AG08396 (cell line): ENCODE measurements around the gene ABHD1.
"Not testable (repeated sequence)": the region's sequence is repeated elsewhere in the genome, so short reads cannot be mapped to it uniquely, and the experiment has no call there.

Source experiments
- DNase-seq: peaks from one replicate; pipeline ENCODE4 v3.0.0; 2012; ENCODE audit warnings: low spot score, mixed read lengths

Gene ABHD1

DNA sequence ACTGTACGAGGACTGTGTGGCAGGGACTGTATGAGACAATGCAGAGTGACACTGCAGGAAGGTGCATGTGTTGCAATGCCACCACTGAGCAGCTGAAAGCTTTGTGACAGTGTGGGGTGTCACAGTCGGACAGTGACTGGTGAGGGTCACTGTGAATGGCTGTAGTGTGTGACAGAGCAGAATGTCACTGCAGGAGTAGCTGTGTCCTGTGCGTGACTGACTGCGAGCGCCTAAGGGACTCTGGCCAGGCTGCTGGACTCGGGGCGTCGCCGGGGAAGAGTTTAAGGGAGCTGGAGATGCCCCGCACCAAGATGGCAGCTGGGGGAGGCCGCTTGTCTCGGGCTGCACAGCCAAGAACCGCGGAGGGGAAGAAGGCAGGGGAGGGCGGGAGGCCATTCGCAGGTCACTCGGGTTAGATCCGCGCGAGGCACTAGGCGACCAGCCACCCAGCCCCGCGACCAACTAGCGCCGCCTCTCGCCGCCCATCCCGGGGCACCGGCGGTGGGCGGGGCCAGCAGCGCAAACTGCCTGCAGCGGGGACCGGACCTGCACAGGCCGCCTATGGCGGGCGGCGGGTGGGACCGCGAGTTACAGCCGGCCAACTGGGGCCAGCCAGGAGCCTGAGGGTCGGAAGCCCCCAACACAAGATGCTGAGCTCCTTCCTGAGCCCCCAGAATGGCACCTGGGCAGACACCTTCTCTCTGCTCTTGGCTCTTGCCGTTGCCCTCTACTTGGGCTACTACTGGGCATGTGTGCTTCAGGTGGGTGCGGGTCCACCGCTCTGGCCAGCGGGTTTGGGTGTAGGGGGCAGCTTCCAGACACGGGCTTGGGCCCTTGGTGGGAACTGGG lies at the start of gene ABHD1:
ABHD1 (plus strand) TSS at position 514 of the 849 bp plus-strand sequence; CDS start at position 648, 134 bp downstream.
- peak; percentile 66 for DNase-seq

DNA sequence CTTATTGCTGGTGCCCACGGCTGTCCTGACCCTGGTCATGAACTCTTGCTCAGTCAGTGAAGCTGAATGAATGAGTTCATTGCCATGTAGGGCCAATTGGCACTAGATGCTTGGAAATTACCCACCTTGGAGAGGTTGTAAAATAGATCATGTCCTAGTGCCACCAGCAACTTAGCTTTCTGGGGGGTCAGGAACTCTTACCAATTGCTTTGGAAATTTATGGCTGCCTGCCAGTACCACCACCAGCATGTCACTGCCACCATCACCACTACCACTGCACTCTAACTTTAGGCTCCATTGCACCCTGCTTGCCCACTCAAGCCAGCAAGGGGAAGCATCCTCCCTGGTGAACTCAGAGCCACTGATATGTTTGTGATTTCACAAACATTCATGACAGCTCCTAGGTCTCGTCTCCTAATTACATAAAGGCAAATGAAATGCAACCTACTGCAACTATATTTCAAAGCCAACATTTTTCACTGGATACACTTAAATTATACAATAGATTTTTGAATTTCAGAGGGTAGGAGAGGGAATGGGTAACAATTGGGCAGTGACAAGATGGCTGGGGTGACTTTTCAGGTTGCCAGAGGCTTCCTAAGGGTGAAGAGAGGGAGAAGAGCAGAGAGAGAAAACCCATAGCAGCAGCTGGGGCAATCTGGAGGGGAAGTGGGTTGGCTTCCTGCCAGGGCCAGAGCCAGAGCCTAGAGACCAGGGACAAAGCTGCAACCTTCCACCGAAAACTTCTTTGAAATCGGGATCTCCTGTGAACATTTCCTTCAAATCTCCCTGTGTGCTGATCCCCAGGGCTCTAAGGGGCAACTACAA lies 48.7 kb upstream of the ABHD1 start:
- DNase-seq: no peak

DNA sequence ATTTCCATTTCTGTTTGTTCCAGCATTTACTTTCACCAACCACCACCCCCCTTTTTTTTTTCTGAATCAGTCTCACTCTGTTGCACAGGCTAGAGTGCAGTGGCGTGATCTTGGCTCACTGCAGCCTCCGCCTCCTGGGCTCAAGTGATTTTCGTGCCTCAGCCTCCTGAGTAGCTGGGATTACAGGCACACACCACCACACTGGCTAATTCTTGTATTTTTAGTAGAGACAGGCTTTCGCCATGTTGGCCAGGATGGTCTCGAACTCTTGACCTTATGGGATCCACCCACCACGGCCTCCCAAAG lies 48.1 kb upstream of the ABHD1 start:
- not testable (repeated sequence) for DNase-seq

DNA sequence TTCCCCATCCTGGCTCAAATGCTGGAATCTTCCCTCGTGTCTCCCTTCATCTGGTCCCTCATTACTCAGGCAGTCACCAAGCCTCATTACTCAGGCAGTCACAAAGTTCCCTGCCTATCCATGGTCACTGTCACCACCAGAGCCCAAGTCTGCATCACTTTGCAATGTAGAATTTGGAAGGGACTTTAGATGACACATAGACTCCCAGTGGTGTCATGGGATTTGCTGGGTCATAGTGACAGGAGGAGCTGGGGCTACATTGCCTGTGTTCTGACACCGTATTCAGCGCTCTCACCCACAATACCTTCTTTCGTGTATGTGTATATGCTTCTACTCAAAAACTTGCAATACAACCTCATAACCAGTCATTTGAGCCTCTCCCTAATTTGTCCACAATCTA lies 47.3 kb upstream of the ABHD1 start:
- DNase-seq: no peak

DNA sequence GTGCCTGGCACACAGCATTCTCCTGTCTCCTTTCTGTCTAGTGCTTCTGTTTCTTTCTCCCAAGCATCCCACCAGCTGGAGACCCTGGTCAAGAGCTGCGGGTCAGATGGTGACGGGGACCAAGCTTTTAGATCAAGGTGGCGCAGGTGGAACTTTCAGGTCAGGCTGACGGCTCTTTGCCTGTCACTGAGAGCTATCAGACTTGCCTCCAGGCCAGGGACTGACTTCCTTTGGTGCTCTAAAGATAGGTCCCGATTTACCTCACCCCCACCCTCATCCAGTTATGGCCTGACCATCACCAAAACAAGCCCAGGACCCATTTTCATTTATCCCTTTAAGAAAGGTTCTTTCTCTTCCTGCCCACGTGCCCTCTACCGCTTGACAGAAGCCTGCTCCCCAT lies 46.4 kb upstream of the ABHD1 start:
- DNase-seq: no peak

DNA sequence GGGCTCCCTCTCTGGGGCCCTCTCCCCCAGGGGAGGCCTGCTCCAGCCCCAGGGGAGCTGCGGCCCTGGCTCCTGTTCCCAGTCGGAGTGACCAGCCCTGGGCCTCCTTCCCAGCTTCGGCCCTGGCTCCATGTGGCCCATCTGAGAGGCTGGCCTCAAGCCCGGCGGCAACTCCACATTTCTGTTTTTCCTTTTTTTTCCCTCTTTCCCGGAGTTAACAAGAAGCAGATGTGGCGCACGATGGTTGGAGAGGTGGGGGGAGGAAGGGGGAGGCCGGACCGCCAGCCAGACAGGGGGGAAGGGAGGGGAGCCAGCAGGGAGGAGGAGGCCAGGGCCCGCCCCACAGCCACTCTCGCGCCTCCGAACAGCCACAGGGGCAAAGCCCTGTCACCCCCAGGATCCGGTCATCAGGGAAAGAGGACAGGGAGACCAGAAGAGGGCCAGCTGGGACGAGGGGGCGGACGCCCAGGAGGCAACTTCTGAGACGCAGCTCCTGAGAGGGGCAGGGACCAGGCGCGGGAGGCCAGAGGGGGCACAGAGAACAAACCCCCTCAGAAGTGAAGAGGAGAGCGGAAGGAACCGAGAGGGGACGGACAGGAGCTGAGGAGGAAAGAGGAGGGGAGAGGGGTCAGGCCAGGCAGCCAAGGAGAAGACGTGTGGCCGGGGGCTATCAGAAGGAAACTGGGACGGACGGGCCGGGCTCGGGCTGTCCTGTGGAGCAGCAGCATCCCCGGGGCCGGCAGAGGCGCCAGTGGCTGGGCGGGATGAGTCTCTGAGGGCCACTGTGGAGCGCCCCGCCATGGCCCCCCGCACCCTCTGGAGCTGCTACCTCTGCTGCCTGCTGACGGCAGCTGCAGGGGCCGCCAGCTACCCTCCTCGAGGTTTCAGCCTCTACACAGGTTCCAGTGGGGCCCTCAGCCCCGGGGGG lies 45.1 kb upstream of the ABHD1 start, which contains the start of gene EMILIN1:
EMILIN1 (plus strand) TSS at position 349 of the 928 bp plus-strand sequence; CDS start at position 800, 451 bp downstream.
- peak; percentile 90 for DNase-seq

DNA sequence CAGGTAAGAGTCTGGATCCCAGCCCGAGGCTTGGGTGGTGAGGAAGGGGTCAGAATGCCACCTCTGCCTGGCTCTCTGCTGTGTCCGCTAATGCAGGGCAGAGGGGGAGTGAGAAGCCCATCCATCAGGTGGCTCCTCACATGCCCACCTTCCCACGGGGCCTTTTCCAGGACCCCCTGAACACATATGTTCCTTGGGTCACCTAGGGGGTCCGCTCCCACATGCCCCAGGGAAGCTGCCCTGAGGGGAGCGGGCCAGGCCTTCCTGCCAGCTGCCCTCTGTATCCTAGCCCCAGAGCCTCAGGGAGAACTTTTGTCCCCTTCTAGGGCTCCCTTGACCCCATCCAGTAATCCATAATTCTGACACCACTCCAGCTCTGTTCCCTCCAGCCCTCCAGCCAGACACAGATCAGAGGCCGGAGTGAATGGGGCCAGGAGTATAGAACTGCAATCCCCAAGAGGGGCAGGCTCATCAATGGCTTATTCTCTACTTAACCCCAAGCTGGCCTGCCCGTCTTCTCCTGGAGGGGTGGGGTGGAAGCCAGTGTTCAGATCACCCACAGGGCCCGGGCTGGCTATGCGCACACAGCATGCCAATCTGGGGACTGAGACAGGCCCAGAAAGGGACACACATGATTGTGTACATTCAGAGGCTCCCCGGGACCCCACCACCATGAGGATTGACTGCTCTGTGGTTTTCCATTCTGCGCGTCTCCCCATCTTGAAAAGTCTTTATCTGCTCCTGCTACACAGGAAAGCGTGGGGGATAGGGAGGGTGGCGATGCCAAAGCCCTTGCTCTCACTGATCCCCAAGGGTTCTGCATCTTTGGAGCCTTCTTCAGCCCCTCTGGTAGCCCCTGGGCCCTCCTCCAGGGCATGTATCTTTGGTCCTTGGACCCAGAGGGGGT lies 44.1 kb upstream of the ABHD1 start:
- DNase-seq: peak; percentile 40

DNA sequence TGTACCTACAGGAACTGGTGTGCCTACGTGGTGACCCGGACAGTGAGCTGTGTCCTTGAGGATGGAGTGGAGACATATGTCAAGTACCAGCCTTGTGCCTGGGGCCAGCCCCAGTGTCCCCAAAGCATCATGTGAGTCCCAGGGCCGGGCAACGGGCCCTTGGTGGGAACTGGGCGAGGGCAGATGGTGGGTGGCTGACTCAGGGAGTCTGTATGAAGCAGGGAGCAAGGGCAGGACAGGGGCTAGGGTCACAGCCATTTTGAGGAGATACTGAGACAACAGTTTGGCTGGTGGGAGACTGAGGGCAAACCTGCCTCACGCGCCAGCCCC lies 43.5 kb upstream of the ABHD1 start:
- peak; percentile 33 for DNase-seq

DNA sequence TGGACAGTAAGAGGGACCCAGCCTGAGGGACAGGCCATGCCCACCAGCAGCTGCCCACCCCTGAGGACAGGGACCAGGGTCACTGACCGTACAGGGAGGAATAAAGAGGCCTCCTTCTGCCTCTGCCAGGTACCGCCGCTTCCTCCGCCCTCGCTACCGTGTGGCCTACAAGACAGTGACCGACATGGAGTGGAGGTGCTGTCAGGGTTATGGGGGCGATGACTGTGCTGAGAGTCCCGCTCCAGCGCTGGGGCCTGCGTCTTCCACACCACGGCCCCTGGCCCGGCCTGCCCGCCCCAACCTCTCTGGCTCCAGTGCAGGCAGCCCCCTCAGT lies 43.0 kb upstream of the ABHD1 start:
- no peak for DNase-seq

DNA sequence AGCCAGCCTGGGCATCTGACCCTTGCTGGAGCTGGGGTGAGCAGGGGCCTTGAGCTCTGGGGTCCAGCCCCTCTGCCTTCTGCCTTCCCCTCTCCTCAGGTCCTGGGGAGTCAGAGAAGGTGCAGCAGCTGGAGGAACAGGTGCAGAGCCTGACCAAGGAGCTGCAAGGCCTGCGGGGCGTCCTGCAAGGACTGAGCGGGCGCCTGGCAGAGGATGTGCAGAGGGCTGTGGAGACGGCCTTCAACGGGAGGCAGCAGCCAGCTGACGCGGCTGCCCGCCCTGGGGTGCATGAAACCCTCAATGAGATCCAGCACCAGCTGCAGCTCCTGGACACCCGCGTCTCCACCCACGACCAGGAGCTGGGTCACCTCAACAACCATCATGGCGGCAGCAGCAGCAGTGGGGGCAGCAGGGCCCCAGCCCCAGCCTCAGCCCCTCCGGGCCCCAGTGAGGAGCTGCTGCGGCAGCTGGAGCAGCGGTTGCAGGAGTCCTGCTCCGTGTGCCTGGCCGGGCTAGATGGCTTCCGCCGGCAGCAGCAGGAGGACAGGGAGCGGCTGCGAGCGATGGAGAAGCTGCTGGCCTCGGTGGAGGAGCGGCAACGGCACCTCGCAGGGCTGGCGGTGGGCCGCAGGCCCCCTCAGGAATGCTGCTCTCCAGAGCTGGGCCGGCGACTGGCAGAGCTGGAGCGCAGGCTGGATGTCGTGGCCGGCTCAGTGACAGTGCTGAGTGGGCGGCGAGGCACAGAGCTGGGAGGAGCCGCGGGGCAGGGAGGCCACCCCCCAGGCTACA lies 41.4 kb upstream of the ABHD1 start:
- DNase-seq: no peak

DNA sequence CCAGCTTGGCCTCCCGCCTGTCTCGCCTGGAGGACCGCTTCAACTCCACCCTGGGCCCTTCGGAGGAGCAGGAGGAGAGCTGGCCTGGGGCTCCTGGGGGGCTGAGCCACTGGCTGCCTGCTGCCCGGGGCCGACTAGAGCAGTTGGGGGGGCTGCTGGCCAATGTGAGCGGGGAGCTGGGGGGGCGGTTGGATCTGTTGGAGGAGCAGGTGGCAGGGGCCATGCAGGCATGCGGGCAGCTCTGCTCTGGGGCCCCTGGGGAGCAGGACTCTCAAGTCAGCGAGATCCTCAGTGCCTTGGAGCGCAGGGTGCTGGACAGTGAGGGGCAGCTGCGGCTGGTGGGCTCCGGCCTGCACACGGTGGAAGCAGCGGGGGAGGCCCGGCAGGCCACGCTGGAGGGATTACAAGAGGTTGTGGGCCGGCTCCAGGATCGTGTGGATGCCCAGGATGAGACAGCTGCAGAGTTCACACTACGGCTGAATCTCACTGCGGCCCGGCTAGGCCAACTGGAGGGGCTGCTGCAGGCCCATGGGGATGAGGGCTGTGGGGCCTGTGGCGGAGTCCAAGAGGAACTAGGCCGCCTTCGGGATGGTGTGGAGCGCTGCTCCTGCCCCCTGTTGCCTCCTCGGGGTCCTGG lies 40.7 kb upstream of the ABHD1 start:
- no peak for DNase-seq

DNA sequence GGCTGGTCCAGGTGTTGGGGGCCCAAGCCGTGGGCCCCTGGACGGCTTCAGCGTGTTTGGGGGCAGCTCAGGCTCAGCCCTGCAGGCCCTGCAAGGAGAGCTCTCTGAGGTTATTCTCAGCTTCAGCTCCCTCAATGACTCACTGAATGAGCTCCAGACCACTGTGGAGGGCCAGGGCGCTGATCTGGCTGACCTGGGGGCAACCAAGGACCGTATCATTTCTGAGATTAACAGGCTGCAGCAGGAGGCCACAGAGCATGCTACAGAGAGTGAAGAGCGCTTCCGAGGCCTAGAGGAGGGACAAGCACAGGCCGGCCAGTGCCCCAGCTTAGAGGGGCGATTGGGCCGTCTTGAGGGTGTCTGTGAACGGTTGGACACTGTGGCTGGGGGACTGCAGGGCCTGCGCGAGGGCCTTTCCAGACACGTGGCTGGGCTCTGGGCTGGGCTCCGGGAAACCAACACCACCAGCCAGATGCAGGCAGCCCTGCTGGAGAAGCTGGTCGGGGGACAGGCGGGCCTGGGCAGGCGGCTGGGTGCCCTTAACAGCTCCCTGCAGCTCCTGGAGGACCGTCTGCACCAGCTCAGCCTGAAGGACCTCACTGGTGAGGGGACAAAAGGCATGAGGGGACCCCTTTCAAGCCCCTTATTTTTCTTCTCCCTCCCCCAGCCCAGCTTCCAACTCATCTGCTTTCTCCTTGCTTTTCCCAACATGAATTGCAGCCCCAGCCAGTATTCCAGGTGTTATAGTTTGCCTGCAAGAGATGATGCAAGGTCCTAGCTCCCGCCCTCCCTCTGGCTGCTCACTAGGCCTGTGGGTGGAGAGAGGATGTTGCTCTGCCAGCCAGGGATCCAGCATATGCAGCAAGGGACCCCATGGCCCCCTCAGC lies 40.0 kb upstream of the ABHD1 start:
- DNase-seq: no peak

DNA sequence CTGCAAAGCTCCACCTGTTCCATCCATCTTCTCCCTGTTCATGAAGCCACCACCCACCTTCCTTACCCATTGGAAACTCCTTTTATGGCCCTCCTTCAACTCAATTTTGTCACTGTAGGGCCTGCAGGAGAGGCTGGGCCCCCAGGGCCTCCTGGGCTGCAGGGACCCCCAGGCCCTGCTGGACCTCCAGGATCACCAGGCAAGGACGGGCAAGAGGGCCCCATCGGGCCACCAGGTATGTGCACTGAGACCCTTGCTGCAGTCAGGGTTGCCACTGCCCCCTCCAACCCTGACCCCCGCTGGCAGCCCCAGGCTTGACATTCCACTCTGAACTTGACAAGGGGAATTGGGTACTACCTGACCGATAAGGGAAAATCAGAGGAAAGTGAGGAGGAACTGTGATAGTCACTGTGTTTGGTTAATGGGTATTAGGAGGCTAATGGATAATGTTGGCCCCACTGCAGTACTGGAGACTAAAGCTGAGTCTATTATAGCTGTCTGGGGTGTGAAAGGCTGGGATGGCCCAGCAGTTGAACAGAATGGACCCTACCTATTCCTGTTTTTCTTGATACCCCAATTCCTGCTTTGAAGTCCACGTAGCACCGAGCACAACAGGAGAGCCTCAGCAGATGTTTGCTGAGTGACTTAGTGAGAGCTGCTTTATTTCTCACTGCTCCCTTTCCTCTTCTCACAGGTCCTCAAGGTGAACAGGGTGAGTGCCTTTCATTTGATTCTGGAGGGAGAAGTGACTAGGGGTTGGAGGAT lies 39.1 kb upstream of the ABHD1 start:
- DNase-seq: no peak

DNA sequence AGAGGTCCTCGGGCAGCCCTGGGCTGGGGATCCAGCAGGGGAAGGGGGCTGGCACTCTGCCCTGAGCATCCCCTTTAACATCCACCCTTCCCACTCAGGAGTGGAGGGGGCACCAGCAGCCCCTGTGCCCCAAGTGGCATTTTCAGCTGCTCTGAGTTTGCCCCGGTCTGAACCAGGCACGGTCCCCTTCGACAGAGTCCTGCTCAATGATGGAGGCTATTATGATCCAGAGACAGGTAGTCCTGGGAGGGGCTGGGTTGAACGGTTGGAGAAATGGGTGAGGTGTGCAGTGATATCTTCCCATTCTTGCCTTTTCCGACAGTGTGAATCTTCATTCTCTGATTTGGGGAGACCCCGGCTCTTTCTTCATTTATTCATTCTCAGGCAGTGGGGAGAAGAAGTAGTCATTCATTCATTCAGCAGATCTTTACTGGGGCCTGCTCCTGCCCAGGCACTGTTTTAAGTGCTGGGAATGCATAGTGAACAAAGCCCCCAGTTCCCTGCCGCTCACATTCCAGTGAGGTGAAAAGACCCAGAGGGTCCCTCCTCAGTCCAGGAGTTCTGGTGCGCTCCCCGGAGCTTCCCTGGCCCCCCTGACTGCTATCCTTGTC lies 38.4 kb upstream of the ABHD1 start:
- no peak for DNase-seq

DNA sequence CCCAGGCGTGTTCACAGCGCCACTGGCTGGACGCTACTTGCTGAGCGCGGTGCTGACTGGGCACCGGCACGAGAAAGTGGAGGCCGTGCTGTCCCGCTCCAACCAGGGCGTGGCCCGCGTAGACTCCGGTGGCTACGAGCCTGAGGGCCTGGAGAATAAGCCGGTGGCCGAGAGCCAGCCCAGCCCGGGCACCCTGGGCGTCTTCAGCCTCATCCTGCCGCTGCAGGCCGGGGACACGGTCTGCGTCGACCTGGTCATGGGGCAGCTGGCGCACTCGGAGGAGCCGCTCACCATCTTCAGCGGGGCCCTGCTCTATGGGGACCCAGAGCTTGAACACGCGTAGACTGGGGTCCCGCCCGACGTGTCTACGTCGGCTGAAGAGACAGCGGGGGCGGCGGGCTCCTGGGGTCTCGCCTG lies 37.9 kb upstream of the ABHD1 start:
- DNase-seq: peak; percentile 81

DNA sequence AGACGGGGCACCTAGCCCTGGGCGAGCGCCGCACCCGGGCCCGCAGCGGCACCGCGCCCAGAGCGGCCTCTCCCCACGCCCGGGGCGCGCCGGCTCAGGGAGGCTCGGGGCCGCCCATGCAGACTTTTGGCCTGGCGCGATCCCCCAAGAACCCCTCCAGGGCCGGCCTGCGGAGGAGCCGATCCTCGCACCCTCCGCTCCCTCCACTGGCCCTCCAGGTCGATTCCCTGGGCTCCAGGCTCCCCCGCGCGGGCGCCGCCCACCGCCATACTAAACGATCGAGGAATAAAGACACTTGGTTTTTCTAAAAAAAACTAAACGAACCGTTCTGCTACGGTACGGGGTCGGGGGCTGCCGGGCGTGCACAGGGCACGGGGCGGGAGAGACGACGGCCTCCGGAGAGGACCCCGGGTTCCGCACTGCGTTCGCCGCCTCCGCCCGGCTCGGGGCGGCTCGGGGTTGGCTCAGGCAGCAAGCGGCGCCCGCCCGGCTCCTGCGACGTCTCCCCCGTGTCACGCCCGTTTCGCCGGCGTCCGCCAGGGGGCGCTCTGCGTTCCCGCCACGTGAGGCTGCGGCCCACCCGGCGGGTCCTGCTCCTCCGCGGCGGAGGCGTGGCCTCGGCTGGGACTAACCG lies 37.4 kb upstream of the ABHD1 start:
- peak; percentile 98 for DNase-seq
